Measurements from ENCODE around the gene AFAP1L1.

DNA sequence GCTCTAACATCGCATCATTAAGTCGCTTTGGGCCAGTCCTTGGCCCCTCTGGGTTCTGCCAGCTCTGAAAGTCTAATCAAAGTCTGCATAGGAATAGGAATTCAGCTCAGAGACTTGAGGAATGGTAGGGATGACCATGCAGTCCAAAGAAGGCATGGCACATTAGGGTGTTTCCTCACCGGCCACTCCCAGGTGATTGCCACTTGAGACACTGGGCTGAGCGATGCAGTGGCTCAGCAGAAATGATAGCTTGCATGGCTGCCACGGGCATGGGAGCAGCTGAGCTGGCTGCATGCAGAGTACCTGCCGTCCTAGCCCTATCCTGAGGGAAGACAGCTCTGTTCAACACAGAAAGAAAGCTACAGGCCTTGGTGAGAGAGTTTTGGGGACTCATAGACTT, 28.8 kb downstream of the AFAP1L1 start:
- TF ChIP-seq GLI2 (tag by site-specific recombination; IDR thresholded peaks at IDR 0.05; ENCODE audit: borderline replicate concordance, low read depth) (no peak), ZNF114 (tag by site-specific recombination; IDR thresholded peaks at IDR 0.05) (no peak), ZNF274 (IDR thresholded peaks at IDR 0.05; ENCODE audit: low read length) (no peak), ZNF274 (tag by site-specific recombination; IDR thresholded peaks at IDR 0.05; ENCODE audit: borderline replicate concordance) (no peak), ZNF501 (tag by site-specific recombination; IDR thresholded peaks at IDR 0.05) (no peak), ZBTB11 (tag by site-specific recombination; conservative IDR thresholded peaks at IDR 0.05; ENCODE audit: low read depth) (no peak)
- TF ChIP-seq, protein P1, sequence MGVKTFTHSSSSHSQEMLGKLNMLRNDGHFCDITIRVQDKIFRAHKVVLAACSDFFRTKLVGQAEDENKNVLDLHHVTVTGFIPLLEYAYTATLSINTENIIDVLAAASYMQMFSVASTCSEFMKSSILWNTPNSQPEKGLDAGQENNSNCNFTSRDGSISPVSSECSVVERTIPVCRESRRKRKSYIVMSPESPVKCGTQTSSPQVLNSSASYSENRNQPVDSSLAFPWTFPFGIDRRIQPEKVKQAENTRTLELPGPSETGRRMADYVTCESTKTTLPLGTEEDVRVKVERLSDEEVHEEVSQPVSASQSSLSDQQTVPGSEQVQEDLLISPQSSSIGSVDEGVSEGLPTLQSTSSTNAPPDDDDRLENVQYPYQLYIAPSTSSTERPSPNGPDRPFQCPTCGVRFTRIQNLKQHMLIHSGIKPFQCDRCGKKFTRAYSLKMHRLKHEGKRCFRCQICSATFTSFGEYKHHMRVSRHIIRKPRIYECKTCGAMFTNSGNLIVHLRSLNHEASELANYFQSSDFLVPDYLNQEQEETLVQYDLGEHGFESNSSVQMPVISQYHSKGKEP (tag by site-specific recombination; IDR thresholded peaks at IDR 0.05): no peak
- TF ChIP-seq, protein P2, sequence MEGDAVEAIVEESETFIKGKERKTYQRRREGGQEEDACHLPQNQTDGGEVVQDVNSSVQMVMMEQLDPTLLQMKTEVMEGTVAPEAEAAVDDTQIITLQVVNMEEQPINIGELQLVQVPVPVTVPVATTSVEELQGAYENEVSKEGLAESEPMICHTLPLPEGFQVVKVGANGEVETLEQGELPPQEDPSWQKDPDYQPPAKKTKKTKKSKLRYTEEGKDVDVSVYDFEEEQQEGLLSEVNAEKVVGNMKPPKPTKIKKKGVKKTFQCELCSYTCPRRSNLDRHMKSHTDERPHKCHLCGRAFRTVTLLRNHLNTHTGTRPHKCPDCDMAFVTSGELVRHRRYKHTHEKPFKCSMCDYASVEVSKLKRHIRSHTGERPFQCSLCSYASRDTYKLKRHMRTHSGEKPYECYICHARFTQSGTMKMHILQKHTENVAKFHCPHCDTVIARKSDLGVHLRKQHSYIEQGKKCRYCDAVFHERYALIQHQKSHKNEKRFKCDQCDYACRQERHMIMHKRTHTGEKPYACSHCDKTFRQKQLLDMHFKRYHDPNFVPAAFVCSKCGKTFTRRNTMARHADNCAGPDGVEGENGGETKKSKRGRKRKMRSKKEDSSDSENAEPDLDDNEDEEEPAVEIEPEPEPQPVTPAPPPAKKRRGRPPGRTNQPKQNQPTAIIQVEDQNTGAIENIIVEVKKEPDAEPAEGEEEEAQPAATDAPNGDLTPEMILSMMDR (tag by site-specific recombination; IDR thresholded peaks at IDR 0.05): no peak

Measured in HEK293 (cell line).